G401 (cell line): ENCODE results near the gene AQP4. TPM values are rescaled to one million over a fixed set of nuclear protein-coding genes. Genes with fewer than 3 reads are reported as not detected.

Experiments used
- DNase-seq: peaks from one replicate; pipeline ENCODE4 v3.0.0-alpha.2; 2015; ENCODE audit warnings: low spot score
- in situ Hi-C: cut with HindIII; loops from 2 replicates; pipeline ENCODE4 v1.10.0; 2016; ENCODE audit warnings: low sequenced_read_pairs, mixed read lengths
- total RNA-seq: library from RNA; depleted of rRNA; stranded (reverse); fragments of >200 nt; shearing (Covaris generic); gene quantifications from 2 replicates; pipeline ENCODE4 v1.2.3, GENCODE V29; 2014; rRNA removed

AQP4 gene
- not detected in 2 replicates for total RNA-seq

- peak; percentile 20 for DNase-seq
- in situ Hi-C loops: no loop called here
Measured at GRCh38 chr18:26865557-26865956, at the start of gene AQP4. Gene AQP4 (minus strand): TSS chr18:26865707. CDS start chr18:26865689, 18 bp downstream.

- in situ Hi-C loops: no loop called here
Measured at GRCh38 chr18:26911840-26912239, 46.3 kb upstream of the AQP4 start.

GRCh38 chr18:26909599-26910290 lies 44.2 kb upstream of the AQP4 start:
- in situ Hi-C loops: no loop called here
- DNase-seq: peak; percentile 8

More at GRCh38 chr18:26911840-26912239, 46.3 kb upstream of the AQP4 start:
- no peak for DNase-seq

GRCh38 chr18:26908906-26909305 lies 43.4 kb upstream of the AQP4 start:
- in situ Hi-C loops: no loop called here
- peak; percentile 29 for DNase-seq

GRCh38 chr18:26902291-26902690 lies 36.8 kb upstream of the AQP4 start:
- DNase-seq: peak; percentile 21
- in situ Hi-C loops: no loop called here

- DNase-seq: no peak
- in situ Hi-C loops: no loop called here
Measured at GRCh38 chr18:26901020-26901419, 35.5 kb upstream of the AQP4 start.

GRCh38 chr18:26894426-26894825 lies 28.9 kb upstream of the AQP4 start:
- in situ Hi-C loops: no loop called here
- no peak for DNase-seq

GRCh38 chr18:26893996-26894395 lies 28.5 kb upstream of the AQP4 start:
- in situ Hi-C loops: no loop called here

GRCh38 chr18:26888259-26888658 lies 22.8 kb upstream of the AQP4 start:
- no peak for DNase-seq

More at GRCh38 chr18:26893996-26894395, 28.5 kb upstream of the AQP4 start:
- DNase-seq: peak; percentile 25

GRCh38 chr18:26875040-26875654 lies 9.6 kb upstream of the AQP4 start:
- no peak for DNase-seq
- in situ Hi-C loops: no loop called here

More at GRCh38 chr18:26888259-26888658, 22.8 kb upstream of the AQP4 start:
- in situ Hi-C loops: no loop called here

- in situ Hi-C loops: no loop called here
Measured at GRCh38 chr18:26874283-26874682, 8.8 kb upstream of the AQP4 start.

GRCh38 chr18:26869640-26870039 lies 4.1 kb upstream of the AQP4 start:
- no peak for DNase-seq
- in situ Hi-C loops: no loop called here

More at GRCh38 chr18:26874283-26874682, 8.8 kb upstream of the AQP4 start:
- DNase-seq: no peak

- in situ Hi-C loops: no loop called here
- DNase-seq: no peak
Measured at GRCh38 chr18:26868968-26869586, 3.6 kb upstream of the AQP4 start.

GRCh38 chr18:26867471-26867870 lies 2.0 kb upstream of the AQP4 start:
- in situ Hi-C loops: no loop called here
- DNase-seq: peak; percentile 33

GRCh38 chr18:26864658-26865057 lies 849 bp downstream of the AQP4 start:
- in situ Hi-C loops: no loop called here
- DNase-seq: no peak

GRCh38 chr18:26863921-26864497 lies 1.5 kb downstream of the AQP4 start:
- DNase-seq: no peak
- in situ Hi-C loops: no loop called here

- DNase-seq: peak; percentile 24
Measured at GRCh38 chr18:26863122-26863879, 2.2 kb downstream of the AQP4 start.

GRCh38 chr18:26862084-26862483 lies 3.4 kb downstream of the AQP4 start:
- in situ Hi-C loops: no loop called here
- DNase-seq: no peak

More at GRCh38 chr18:26863122-26863879, 2.2 kb downstream of the AQP4 start:
- in situ Hi-C loops: no loop called here

GRCh38 chr18:26854292-26854881 lies 11.1 kb downstream of the AQP4 start:
- DNase-seq: no peak
- in situ Hi-C loops: no loop called here
